AG10803 (cell line): ENCODE data around the gene TLR9.

Source experiments
- DNase-seq: peaks from one replicate; pipeline ENCODE4 v3.0.0; 2010; ENCODE audit warnings: low read depth
- H3K4me3 ChIP-seq: 2 replicates; pipeline ENCODE4 v1.5.1; 2011; ENCODE audit warnings: mild to moderate bottlenecking, low read length, control low read depth
- TF ChIP-seq, protein P1 (sequence below): conservative IDR thresholded peaks from 2 replicates; pipeline ENCODE4 v1.5.1; 2011; ENCODE audit warnings: mild to moderate bottlenecking, low read length, control low read depth, inconsistent platforms

Gene TLR9

DNA sequence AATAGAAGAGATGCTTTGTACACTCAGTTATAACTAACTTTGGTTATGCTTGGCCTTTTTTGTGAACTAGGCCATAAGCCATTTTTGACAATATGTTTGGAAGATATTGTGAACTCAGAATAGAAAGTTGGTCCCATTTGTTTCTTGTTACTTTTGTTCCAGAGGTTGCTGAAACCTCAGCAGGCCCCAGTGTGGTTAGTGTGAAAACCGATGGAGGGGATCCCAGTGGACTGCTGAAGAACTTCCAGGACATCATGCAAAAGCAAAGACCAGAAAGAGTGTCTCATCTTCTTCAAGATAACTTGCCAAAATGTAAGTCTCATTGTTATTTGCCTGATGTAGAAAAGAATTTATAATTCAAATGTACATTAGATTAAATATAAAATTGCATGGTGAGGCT is 21.7 kb downstream of the TLR9 start:
- peak; percentile 30 for DNase-seq
- TF ChIP-seq, protein P1, sequence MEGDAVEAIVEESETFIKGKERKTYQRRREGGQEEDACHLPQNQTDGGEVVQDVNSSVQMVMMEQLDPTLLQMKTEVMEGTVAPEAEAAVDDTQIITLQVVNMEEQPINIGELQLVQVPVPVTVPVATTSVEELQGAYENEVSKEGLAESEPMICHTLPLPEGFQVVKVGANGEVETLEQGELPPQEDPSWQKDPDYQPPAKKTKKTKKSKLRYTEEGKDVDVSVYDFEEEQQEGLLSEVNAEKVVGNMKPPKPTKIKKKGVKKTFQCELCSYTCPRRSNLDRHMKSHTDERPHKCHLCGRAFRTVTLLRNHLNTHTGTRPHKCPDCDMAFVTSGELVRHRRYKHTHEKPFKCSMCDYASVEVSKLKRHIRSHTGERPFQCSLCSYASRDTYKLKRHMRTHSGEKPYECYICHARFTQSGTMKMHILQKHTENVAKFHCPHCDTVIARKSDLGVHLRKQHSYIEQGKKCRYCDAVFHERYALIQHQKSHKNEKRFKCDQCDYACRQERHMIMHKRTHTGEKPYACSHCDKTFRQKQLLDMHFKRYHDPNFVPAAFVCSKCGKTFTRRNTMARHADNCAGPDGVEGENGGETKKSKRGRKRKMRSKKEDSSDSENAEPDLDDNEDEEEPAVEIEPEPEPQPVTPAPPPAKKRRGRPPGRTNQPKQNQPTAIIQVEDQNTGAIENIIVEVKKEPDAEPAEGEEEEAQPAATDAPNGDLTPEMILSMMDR, result no peak
- no peak overlapping the region for H3K4me3 ChIP-seq

DNA sequence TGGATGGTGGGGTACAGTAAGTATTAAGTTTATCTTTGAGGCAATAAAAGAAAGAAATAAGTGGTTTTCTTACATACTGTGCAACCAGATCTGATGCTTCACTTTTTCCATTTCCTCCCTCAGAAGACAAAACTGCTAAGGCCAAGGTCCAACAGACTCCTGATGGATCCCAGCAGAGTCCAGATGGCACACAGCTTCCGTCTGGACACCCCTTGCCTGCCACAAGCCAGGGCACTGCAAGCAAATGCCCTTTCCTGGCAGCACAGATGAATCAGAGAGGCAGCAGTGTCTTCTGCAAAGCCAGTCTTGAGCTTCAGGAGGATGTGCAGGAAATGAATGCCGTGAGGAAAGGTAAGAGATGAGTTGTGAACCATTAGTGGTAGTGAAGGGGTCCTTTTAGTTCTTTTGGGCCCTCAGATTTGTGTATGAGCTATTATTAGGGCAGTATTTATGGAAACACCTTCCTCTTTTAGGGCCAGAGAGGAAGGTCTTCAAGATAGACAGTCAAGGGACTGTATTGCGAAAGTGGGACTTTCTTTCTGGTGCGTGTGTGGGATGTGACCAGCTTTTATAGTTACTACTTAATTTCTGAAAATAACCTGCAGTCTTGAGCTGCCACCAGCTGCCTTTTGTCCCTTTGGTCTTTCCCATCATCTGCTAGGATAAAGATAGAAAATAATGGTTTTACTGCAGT is 22.9 kb downstream of the TLR9 start:
- no peak for DNase-seq
- no peak overlapping the region for H3K4me3 ChIP-seq
- TF ChIP-seq, protein P1, result no peak

DNA sequence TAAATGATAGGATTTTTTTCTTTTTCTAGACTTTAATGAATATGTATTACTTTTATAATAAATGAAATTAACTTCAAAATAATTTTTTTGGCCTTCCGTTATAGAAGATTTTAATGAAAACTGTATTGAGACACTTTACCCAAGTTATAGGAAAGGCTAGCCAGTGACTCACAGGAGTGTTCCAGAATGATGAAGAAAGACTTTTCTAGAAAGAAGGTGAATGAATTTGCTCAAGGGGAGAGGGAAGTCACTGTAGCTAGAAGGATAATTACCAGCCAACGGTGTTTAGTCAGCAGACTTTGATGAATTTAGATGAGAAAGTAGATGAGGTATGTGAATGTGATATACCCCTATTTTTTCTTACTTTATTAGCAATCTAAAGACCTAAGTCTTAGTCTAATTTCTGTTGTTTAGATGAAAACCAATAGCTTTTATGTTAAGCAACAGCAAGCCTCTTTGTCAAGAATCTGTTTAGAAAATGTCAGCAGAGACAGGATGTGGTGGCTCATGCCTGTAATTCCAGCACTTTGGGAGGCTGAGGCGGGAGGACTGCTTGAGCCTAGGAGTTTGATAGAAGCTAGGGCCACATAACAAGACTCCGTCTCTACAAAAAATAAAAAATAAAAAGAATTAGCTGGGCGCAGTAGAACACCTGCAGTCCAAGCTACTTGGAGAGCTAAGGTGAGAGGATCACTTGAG is 24.3 kb downstream of the TLR9 start:
- TF ChIP-seq, protein P1, result no peak
- no peak for DNase-seq
- H3K4me3 ChIP-seq, result no peak overlapping the region

DNA sequence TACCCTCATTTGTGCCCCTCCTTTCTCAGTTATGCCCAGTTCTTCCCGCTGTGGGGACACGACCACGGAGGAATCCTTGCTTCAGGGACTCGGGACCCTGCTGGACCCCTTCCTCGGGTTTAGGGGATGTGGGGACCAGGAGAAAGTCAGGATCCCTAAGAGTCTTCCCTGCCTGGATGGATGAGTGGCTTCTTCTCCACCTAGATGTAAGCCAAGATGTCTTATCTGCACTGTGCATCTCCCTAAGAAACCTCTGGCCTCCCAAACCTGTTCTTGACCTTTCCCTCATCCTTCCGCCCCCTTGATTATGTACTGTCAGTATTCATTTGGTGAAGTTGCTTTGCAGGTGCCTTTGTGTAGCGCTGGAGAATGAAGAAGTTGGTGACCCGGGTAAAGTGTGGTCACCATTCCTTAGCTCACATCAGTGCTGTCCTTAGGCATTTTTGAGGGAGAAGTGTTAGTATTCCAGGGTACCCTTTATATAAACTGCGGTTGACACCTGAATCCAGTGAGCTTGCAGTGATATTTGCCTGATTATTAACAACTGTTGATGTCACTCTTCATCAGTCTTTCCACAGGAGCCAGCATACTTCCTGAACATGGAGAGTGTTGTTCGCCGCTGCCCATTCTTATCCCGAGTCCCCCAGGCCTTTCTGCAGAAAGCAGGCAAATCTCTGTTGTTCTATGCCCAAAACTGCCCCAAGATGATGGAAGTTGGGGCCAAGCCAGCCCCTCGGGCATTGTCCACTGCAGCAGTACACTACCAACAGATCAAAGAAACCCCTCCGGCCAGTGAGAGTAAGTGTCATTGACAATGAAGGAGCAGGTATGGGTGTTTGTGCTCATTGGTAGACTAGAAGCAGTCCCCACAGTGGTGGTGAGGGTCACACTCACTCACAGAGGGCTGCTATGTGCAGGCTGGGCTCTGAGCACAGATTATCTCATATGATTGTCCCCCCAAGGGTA is 26.5 kb downstream of the TLR9 start:
- TF ChIP-seq, protein P1, result no peak
- H3K4me3 ChIP-seq, result peak overlapping the region; percentile 83
- DNase-seq, result no peak

DNA sequence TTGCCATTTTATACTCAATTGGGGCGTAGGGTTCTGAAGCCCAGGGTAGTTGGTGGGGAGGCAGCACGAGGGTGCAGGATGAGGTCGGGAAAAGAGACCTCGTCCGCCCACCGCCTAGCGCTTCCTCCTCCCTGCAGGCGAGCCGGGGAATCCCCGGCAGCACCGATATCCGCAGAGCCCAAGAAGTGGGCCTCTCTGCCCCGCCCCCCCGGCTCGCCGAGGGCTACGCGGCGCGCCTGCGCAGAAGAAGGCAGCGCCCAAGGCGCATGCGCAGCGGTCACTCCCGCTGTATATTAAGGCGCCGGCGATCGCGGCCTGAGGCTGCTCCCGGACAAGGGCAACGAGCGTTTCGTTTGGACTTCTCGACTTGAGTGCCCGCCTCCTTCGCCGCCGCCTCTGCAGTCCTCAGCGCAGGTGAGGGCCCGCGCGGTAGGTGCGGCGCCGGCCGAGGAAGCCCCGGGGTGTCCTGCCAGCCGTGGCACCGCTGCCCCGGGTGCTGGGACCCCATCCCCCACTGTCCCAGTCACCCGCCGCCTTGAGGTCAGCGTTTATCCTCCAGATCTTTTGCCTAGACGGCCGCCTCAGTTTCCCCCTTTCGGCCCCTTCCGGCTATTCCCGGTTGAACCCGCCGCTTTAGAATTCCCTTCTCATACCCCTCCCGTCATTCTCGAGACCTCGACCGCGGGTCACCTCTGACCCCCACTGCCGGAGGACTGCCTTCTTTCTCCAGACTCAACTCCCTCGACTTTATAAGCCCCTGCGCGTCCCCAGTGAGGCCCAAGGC is 27.4 kb downstream of the TLR9 start, which contains the start of gene ALAS1:
ALAS1 (plus strand) TSS at position 319 of the 784 bp plus-strand sequence. CDS start 1,082 bp downstream, outside the sequence.
- TF ChIP-seq, protein P1, result no peak
- H3K4me3 ChIP-seq, result peak within 1 kb of the TSS; percentile 83
- peak; percentile 76 for DNase-seq

DNA sequence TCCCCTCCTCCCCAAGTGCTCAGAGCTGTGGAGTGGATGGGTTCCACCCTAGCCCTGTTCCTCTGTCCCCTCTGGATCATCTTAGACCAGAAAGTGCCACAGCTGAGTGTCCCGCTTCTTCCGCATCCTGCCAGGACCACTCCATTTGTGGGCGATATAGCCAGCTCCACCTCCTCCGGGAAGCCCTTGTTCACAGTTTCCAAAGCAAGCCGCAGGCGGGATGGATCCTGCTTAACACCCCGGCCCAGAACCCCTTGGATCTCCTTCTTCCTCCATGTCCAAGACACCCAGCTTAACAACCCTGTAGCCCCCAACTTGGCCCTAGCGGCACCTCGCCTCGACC is 28.0 kb downstream of the TLR9 start:
- no peak for DNase-seq
- H3K4me3 ChIP-seq, result peak overlapping the region; percentile 83
- TF ChIP-seq, protein P1, result no peak
